Osteoblast (primary cell): ENCODE measurements around the gene MIPOL1. TPM values are rescaled to one million over a fixed set of nuclear protein-coding genes. Genes with fewer than 3 reads are reported as not detected.

ENCODE experiments used
- DNase-seq: peaks from one replicate; pipeline ENCODE4 v3.0.0; 2011; ENCODE audit warnings: low spot score, mixed read lengths; ENCODE audit not compliant: insufficient read length; ENCODE audit errors: missing footprints
- H2AFZ ChIP-seq: 2 replicates; pipeline ENCODE4 v1.6.0; 2011; ENCODE audit warnings: mild to moderate bottlenecking, low read length
- H3K27ac ChIP-seq: 2 replicates; pipeline ENCODE4 v1.5.1; 2011; ENCODE audit warnings: mild to moderate bottlenecking, low read depth, low read length, moderate library complexity
- H3K27me3 ChIP-seq: 2 replicates; pipeline ENCODE4 v1.6.0; 2012; ENCODE audit warnings: mild to moderate bottlenecking, control low read depth, inconsistent platforms, low read length, moderate library complexity; ENCODE audit not compliant: insufficient read depth
- H3K36me3 ChIP-seq: 2 replicates; pipeline ENCODE4 v1.5.1; 2011; ENCODE audit warnings: mild to moderate bottlenecking, low read length, control low read depth, moderate library complexity; ENCODE audit not compliant: insufficient read depth
- H3K4me1 ChIP-seq: 2 replicates; pipeline ENCODE4 v1.5.1; 2011; ENCODE audit warnings: mild to moderate bottlenecking, low read length, control low read depth, moderate library complexity; ENCODE audit not compliant: insufficient read depth
- H3K4me2 ChIP-seq: 2 replicates; pipeline ENCODE4 v1.6.0; 2011; ENCODE audit warnings: mild to moderate bottlenecking, low read length; ENCODE audit not compliant: insufficient read depth
- H3K4me3 ChIP-seq: fragments of 200-600 bp; sonication (generic); 3 replicates; pipeline ENCODE4 v1.5.1; 2012; ENCODE audit warnings: mild to moderate bottlenecking, low read length, inconsistent platforms; ENCODE audit not compliant: insufficient read depth
- H3K79me2 ChIP-seq: 2 replicates; pipeline ENCODE4 v1.6.0; 2012; ENCODE audit warnings: mild to moderate bottlenecking, low read length, control low read depth, inconsistent platforms; ENCODE audit not compliant: insufficient read depth
- H3K9me3 ChIP-seq: 2 replicates; pipeline ENCODE4 v1.5.1; 2011; ENCODE audit warnings: low read depth, low read length, control low read depth
- H4K20me1 ChIP-seq: 2 replicates; pipeline ENCODE4 v1.6.0; 2012; ENCODE audit warnings: mild to moderate bottlenecking, low read length, control low read depth; ENCODE audit not compliant: insufficient read depth
- CTCF ChIP-seq: IDR thresholded peaks from 2 replicates; pipeline ENCODE4 v1.5.1; 2011; ENCODE audit warnings: mild to moderate bottlenecking, low read depth, low read length, moderate library complexity; ENCODE audit errors: extremely low read depth
- total RNA-seq: library from RNA; depleted of rRNA; stranded (reverse); fragments of >200 nt; gene quantifications from 2 replicates; pipeline ENCODE4 v1.2.3, GENCODE V29; 2012

The MIPOL1 gene
- total RNA-seq, 1 donor = 9.0 TPM

GRCh38 chr14:37594971-37595808, 397.5 kb downstream of the MIPOL1 start, which contains the start of the genes FOXA1 and TTC6:
TSS of gene FOXA1 (minus strand) at chr14:37595249. CDS start at chr14:37594972, 277 bp downstream.
TSS of gene TTC6 (plus strand) at chr14:37595629. CDS start at chr14:37622065, 26,436 bp downstream.
- Histone ChIP-seq H3K79me2 (no peaks in the 10 kb centered on the region), H3K27me3 (peaks cover 89% of the 10 kb centered on the region)

GRCh38 chr14:37595809-37596621, 398.3 kb downstream of the MIPOL1 start:
- Histone ChIP-seq H4K20me1 (no peaks in the 10 kb centered on the region), H3K27ac (no peak overlapping the region), H3K79me2 (no peaks in the 10 kb centered on the region), H3K4me1 (no peaks in the 10 kb centered on the region), H2AFZ (no peak overlapping the region), H3K27me3 (peaks cover 89% of the 10 kb centered on the region), H3K9me3 (no peaks in the 10 kb centered on the region), H3K36me3 (no peaks in the 10 kb centered on the region), H3K4me2 (peak overlapping the region; percentile 82), H3K4me3 (peak overlapping the region; percentile 53)
- no peak for TF ChIP-seq CTCF
- peak; percentile 87 for DNase-seq

More at GRCh38 chr14:37594971-37595808, 397.5 kb downstream of the MIPOL1 start, which contains the start of the genes FOXA1 and TTC6:
- DNase-seq = peak; percentile 95
- TF ChIP-seq CTCF = no peak
- Histone ChIP-seq H3K27ac (no peak within 1 kb of the TSS), H3K9me3 (no peaks in the 10 kb centered on the region), H3K4me1 (no peaks in the 10 kb centered on the region), H3K4me3 (peak within 1 kb of the TSS; percentile 73), H4K20me1 (no peaks in the 10 kb centered on the region), H2AFZ (peak within 1 kb of the TSS; percentile 73), H3K4me2 (peak within 1 kb of the TSS; percentile 82), H3K36me3 (no peaks in the 10 kb centered on the region)

- no peak overlapping the region for H2AFZ ChIP-seq
- H3K9me3 ChIP-seq = no peaks in the 10 kb centered on the region
- H3K4me3 ChIP-seq = no peak overlapping the region
- H3K4me1 ChIP-seq = no peaks in the 10 kb centered on the region
- TF ChIP-seq CTCF = no peak
- no peak overlapping the region for H3K4me2 ChIP-seq
- H3K27ac ChIP-seq = no peak overlapping the region
- H3K27me3 ChIP-seq = peaks cover 89% of the 10 kb centered on the region
- no peaks in the 10 kb centered on the region for H4K20me1 ChIP-seq
- H3K36me3 ChIP-seq = no peaks in the 10 kb centered on the region
- peak; percentile 42 for DNase-seq
- no peaks in the 10 kb centered on the region for H3K79me2 ChIP-seq
Observed at GRCh38 chr14:37596790-37597472, 399.2 kb downstream of the MIPOL1 start.
